LNCaP clone FGC (cell line): ENCODE data around the gene DHRSX.

Experiments
- DNase-seq: peaks from one replicate; pipeline ENCODE4 v3.0.0-alpha.2; 2011; ENCODE audit warnings: low read depth
- H3K4me3 ChIP-seq: 2 replicates; pipeline ENCODE4 v1.5.1; 2011; ENCODE audit warnings: mild to moderate bottlenecking, low read depth, low read length, control low read depth
- CTCF ChIP-seq: IDR thresholded peaks from 2 replicates; pipeline ENCODE4 v1.5.1; 2012; ENCODE audit warnings: mild to moderate bottlenecking; ENCODE audit not compliant: control insufficient read depth, insufficient read depth; ENCODE audit errors: extremely low read depth

The DHRSX gene

GRCh38 chrX:2497961-2498780 lies 2.6 kb downstream of the DHRSX start:
- peak overlapping the region; percentile 79 for H3K4me3 ChIP-seq

GRCh38 chrX:2495595-2495994 lies 5.2 kb downstream of the DHRSX start:
- TF ChIP-seq CTCF = no peak
- H3K4me3 ChIP-seq = no peak overlapping the region

More at GRCh38 chrX:2497961-2498780, 2.6 kb downstream of the DHRSX start:
- no peak for DNase-seq
- no peak for TF ChIP-seq CTCF

DNA sequence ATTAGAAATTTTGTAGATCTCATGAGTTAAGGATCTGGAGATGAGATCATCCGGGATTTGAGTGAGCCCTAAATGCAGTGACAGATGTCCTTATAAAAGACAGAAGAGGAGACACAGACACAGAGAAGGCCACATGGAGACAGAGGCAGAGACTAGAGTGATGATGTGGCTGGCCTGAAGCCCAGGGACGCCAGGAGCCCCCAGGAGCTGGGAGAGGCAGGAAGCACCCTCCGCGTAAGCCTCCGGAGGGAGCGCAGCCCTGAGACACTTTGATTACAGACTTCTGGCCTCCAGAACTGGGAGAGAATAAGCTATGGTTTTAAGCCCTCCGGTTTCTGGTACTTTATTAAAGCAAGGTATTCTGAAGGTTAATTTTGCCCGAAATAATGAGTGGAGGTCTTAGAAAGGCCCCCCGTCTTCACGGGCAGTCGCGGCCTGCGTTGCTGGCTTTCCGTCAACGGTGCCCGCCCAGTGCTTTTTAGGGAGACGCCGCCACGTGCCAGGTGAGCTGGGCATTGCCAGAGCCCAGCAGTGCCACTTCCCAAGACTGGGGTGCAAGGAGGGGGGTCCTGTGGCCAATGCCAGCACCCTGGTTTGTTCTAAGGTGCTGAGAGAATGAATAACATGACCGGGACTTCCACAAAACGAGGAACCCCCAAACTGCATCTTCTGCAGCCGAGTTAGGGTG lies 8.1 kb downstream of the DHRSX start:
- no peak for DNase-seq
- no peak for TF ChIP-seq CTCF
- H3K4me3 ChIP-seq = no peak overlapping the region

More at GRCh38 chrX:2495595-2495994, 5.2 kb downstream of the DHRSX start:
- no peak for DNase-seq

GRCh38 chrX:2490634-2491033 lies 10.1 kb downstream of the DHRSX start:
- H3K4me3 ChIP-seq = no peak overlapping the region
- no peak for TF ChIP-seq CTCF
- DNase-seq = no peak

- no peak for TF ChIP-seq CTCF
- no peak overlapping the region for H3K4me3 ChIP-seq
- no peak for DNase-seq
Measured at GRCh38 chrX:2489446-2490445, 11.0 kb downstream of the DHRSX start.

GRCh38 chrX:2488621-2489285 lies 12.0 kb downstream of the DHRSX start:
- no peak for TF ChIP-seq CTCF
- DNase-seq = no peak
- no peak overlapping the region for H3K4me3 ChIP-seq
